Esophagus muscularis mucosa (tissue), 3 donors: Measurements from ENCODE around the gene TRAPPC5.

Experiments used
- POLR2AphosphoS5 ChIP-seq, 2 donors: sonication (generic); formaldehyde crosslinking; IDR thresholded peaks; one replicate each; pipeline ENCODE4 v1.6.1; 2017; ENCODE audit warnings: antibody characterized with exemption in 2 of 2
- TF ChIP-seq, protein P1 (sequence below), 3 experiments: fragments of 200-600 bp in 2 of 3; fragments of 450-650 bp in 1 of 3; sonication (generic) in 2 of 3; IDR thresholded peaks; one replicate each; pipeline ENCODE4 v1.5.1; 2017 to 2019; ENCODE audit warnings: antibody characterized with exemption in 3 of 3, mild to moderate bottlenecking in 2 of 3, moderate library complexity in 1 of 3

DNA sequence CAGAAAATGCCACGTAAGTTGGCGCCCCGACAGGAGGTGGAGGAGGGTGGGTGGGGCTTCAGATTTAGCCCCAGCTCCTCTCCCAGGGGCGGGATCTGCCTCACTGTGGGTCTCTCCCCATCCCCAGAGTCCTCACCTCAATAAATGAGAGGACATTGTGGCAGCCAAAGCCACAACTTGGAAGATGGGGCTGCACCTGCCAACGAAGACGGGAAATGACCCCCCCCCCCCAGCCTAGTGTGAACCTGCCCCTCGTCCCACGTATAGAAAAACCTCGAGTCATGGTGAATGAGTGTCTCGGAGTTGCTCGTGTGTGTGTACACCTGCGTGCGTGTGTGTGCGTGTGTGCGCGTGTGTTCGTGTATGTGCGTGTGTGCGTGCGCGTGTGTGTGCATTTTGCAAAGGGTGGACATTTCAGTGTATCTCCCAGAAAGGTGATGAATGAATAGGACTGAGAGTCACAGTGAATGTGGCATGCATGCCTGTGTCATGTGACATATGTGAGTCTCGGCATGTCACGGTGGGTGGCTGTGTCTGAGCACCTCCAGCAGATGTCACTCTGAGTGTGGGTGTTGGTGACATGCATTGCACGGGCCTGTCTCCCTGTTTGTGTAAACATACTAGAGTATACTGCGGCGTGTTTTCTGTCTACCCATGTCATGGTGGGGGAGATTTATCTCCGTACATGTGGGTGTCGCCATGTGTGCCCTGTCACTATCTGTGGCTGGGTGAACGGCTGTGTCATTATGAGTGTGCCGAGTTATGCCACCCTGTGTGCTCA, 1.5 kb upstream of the TRAPPC5 start:
- TF ChIP-seq, protein P1, sequence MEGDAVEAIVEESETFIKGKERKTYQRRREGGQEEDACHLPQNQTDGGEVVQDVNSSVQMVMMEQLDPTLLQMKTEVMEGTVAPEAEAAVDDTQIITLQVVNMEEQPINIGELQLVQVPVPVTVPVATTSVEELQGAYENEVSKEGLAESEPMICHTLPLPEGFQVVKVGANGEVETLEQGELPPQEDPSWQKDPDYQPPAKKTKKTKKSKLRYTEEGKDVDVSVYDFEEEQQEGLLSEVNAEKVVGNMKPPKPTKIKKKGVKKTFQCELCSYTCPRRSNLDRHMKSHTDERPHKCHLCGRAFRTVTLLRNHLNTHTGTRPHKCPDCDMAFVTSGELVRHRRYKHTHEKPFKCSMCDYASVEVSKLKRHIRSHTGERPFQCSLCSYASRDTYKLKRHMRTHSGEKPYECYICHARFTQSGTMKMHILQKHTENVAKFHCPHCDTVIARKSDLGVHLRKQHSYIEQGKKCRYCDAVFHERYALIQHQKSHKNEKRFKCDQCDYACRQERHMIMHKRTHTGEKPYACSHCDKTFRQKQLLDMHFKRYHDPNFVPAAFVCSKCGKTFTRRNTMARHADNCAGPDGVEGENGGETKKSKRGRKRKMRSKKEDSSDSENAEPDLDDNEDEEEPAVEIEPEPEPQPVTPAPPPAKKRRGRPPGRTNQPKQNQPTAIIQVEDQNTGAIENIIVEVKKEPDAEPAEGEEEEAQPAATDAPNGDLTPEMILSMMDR (IDR thresholded peaks at IDR 0.05): no peak
- no peak for TF ChIP-seq POLR2AphosphoS5 (IDR thresholded peaks at IDR 0.05)
